NCI-H1694 treated with DMSO at 0.1 percent for 48 hours (cell line): Measurements from ENCODE around the gene NACC1.

Experiments
- DNase-seq: peaks from one replicate; lab custom pipeline; 2025; lab: John Stamatoyannopoulos, UW

Gene NACC1

GRCh38 chr19:13087795-13088537, 30.1 kb upstream of the NACC1 start:
- no peak for DNase-seq

DNA sequence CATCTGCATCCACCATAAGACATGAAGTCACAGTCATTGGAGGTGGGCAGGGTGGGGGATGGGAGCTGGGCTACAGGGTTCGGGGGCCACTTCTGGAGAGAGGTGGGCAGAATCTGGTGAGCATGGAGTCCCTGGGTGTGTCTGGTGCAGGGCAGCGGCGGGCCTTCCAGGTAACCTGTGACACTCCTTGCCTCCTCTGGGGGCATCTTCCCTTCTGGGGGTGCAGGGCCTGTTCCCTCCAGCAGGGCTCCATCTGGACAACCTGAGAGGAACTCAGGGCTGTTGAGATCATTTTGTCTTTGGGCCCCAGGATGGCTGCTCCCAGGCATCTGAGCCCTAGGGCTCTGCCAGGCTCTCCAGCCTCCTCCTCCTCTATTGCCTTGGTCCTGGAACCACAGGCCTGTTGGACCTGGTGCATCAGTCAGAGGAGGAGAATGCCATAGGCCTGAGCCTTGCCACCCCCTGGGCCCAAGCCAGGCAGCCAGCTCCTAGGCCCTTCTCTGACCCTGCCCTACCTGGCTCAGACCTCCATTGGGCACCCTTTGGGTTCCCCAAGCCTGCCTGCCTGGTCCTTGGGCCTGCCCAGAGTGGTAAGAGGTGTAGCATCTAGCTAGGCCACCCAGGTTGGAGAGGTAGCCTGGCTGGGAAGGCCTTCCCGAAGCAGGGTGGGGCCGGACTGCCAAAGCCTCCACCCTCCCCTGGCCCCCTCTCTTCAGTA, 28.8 kb upstream of the NACC1 start:
- DNase-seq = no peak

DNA sequence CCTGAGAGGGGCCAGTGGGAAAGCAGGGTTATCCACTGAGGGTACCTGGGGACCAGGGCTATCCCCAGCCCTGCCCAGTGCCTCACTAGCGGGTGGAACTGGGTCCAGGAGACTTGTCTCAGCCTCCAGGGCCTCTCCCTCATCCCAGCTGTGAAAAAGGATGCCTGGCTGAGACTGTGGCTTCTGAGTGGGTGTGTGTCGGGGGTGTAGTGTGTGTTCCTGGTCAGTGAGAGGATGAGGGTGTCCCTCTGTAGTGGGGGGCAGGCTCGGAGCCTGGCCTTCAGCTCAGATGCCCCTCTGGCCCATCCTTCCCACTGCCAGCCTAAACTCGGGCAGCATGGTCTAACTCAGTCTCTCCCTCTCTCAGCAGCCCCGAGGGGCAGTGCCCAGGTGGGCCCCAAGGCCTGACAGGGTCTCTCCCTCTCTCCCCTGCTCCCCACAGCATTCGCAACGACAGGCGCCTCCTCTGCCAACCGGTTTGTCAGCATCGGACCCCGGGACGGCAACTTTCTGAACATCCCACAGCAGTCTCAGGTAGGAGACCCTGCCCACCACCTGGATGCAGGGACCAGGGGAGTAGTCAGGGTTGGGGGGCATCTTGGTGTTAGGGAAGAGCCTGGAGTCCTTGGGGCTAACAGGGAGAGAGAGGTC, 28.1 kb upstream of the NACC1 start:
- no peak for DNase-seq

DNA sequence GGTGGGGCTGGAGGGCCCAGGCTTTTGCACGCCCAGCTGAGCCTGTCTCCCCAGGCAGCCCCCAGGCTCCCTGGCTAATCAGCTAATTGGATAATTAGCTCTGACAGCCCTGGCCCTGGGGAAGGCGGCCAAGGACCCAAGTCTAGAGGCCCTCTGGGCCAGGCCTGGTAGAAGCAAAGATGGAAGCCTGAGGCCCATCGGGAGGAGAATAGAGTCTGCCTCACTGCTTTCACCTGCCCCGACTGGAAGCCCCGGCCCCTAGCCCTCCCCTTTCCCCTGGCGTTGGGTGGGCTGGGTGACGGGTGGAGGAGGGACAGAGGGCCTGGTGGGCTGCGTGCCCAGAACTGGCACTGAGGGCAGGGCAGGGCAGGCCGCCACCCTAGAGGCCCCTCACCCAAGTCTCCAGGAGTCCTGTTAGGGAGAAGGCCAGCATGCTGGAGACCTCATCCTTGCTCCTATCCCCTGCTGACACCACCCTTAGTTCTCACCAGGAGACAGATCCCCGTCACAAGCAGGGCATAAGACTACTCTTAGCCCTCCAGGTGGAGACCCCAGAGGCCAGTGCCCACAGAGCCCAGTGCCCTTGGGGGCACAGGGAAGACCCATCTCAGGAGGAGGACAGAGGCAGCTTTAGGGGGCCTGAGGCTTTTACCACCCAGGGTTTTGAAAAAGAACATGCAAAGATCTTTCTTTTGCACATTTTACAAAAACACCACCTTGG, 27.4 kb upstream of the NACC1 start:
- DNase-seq = no peak

GRCh38 chr19:13091400-13092157, 26.5 kb upstream of the NACC1 start:
- DNase-seq = no peak

DNA sequence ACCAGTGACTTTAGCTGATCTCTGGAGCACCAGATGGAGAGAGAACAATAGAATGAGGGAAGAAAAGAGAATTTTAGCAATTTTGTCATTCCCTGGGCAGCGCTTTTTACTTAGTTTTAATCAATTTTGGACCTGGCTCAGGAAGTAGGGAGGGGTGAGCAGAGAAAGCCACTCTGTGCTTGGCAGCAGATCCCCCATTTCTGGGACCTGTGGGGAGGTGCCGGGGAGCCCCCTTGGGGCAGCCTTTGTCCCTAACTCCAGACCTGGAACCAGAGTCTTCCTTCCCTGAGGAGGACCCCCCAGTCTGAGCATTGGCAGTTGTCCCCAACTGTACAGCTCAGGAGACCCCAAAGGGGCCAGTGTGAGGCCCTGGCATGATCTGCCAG, 25.9 kb upstream of the NACC1 start:
- no peak for DNase-seq

DNA sequence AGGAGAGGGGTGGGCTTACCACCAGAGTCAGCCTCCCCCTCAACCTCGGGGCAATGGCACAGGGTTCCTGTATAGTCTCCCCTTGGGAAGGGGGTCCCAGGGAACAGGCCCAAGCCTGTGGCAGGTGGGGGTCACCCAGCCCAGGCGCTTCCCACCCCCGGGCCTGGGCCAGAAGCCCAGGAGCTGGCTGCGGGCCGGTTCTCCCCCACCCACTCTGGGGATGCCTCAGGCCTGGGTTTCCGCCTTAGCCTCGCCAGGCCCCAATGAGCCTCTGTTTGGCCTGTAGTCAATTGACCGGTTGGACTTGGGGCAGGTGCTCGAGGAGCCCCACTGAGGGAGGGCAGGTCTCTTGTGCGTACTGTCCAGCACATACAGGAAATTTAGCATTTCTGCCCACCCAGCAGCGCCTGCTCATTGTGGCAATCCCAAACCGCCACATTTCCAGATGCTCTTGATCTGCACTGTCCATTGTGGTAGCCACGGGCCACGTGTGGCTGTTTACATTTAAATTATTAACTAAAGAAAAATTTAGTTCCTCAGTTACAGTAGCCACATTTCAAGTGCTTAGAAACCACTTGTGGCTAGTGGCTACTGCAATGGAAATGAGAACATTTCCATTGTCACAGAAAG, 25.3 kb upstream of the NACC1 start:
- no peak for DNase-seq

DNA sequence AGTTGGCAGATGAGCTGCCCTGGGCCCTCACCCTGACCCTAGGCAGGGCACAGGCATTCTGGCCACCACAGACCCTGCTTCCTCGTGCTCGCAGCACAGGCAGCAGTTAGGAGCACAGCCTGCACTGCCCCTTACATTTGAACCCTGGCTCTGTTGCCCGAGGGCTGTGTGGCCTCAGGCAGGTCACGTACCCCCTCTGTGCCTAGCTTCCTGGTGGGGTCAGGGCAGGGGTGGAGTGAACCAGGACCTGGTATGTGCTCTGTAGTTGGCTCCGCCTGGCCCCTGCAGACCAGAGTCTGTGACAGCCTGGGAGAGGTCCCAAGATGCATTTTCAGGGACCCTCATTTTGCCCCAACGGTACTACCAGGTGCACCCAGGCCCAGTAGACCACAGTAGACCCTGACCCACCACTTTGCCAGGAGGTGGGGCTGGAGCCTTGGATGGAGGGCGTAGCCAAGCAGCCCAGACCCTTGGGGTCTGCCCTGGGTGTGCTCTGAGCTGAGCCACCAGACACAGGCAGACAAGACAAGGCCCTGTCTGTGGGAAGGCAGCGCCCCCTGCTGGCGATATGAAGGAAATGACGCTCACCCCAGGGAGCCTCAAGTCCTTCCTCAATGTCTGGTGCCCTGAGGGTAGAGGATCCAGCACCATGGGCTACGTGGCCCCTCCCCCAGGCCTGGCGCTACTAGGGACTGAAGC, 24.5 kb upstream of the NACC1 start:
- peak; percentile 82 for DNase-seq

DNA sequence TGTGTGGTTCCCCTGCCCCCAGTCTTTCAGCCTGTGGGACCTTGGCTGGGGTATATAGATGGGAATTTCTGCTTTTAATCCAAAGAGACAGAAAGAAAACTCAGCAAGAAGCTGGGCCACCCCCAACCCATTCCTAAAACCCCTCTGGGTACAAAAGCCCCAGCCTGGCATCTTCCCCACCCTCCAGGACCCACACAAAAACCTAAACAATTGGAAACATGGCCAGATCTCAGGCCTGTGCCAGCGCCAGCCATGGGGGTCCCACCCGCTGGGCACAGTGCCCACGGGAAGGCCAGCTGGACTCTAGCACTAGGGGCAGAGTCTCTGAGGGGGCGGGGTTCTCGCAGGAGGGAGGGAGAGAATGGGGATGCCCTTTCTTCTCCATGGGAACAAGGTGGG, 24.0 kb upstream of the NACC1 start:
- DNase-seq = no peak

DNA sequence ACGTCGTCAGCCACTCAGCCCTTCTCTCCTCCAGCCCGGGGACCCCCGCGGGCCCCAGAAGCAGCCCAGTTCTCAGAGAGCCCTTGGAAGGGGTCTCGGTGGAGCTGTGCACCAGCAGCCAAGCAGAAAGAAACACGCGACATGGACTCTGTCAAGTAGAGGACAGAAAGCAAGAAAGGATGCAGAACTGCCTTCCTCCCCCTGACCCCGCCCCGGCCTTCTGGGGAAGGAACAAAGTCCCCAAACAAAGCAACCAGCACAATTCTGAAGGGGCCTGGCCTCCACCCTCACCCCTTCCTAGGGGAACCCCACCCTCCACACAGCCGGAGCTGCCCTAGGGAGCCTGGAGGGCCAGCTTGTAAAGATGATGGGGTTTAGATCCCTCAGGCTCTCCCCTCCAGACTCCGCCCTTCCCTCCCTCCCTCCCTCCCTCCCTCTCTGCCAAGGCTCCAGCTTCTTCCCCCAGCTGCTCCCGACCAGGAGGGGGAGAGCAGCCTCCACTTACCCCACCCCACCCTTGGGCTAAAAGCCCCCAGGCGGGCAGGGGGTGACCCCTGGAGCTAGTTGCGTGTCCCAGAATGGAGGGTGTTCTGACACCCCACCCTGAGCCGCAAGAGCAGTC, 23.2 kb upstream of the NACC1 start:
- DNase-seq = no peak

- DNase-seq = no peak
Measured at GRCh38 chr19:13095393-13095784, 22.7 kb upstream of the NACC1 start.

DNA sequence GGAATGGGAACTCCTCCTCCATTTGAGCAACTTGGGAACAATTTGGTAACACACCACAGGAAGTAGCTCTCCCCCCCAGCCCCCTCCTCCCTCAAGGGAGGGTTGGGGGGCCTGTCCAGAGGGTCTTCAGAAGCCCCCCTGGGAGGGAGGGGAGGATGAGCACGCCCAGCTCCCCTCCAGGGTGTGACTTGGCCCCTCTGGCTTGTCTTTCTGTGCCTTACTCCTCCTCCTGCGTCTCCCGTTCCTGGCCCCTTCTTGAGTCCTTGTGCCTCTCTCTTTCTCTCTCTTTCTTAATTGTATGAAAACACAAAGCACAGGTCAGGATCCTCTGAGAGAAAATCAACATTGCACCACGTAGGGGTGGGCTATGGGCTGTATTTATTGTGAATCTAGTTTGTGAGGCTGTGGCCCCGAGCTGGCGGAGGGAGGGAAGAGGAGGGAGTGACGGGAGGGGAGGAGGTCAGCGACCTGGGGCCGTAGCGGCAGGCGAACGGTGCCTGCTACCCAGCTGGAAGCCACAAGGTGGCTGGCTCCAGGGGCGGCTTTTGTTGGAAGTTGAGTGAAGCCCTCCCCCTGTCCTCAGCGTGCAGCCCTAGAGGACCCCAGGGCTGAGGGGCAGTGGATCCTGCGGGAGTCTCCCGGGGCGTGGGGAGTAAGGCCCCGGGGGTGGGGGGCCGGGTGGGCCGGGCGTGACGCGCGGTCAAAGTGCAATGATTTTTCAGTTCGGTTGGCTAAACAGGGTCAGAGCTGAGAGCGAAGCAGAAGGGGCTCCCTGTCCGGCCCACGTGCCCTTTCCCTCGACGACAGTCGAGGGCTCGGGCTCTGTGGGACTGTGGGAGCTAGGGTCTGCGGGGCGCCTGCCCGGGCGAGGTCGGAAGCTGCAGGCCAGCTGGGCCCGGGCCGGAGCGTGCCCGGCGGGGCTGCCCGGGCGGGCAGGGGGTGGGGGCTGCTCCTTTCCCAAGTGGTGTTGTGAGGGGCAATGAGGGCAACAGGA, 21.8 kb upstream of the NACC1 start:
- DNase-seq = no peak

DNA sequence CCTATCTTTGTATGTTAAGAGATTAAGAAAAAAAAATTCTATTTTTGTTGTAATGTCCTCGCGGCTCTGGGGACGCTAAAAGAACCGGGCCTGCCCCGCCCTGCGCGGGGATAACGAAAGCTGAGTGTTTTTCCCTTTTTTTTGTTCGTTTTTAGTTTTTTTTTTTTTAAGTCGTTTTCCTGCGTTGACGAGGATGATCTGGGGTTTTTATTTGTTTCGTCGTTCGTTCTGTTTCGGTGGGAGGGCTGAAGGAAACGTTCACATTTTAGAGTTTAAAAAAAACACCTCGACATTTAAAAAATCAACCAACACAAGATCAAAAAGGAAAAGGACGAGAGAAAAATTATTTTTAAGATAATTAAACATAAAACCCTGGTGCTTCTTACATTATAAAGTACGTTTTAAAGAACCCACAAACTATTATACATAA, 21.0 kb upstream of the NACC1 start:
- DNase-seq = no peak

DNA sequence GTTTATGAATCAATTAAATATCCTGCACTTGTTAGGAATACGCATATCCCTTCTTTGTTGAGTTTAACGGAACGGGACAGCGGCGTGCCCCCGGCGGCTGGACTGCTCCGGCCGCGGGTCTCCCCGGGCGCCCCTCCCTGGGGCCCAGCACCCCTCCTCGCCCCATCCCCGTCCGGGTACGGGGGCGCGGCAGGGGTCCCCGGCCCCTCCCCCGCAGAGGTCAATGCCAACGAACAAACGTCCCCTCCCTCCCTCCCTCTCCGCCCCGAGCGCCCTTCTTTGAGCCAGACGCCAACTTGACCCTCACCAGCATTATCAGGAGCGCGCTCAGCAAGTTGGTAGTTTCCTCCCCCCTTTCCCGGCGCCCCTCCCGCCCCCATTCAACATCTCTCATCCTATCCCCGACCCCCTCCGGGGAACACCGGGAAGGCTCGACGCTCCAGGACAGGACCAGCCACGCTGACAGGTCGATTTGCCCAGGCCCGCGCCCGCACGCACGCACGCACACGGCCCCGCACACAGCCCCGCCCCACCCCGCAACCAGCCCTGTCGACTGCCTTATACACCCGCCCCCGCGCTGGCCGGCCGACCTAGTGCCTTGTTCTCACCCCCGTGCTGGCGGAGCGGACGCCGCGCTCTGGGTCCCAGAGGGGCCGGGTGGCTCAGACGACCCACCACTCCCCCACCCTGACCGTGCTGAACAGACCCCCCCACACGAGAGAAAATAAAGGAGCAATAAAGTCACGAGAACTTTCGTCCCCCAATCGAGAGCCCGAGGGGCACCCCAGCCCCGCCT, 20.4 kb upstream of the NACC1 start:
- no peak for DNase-seq

DNA sequence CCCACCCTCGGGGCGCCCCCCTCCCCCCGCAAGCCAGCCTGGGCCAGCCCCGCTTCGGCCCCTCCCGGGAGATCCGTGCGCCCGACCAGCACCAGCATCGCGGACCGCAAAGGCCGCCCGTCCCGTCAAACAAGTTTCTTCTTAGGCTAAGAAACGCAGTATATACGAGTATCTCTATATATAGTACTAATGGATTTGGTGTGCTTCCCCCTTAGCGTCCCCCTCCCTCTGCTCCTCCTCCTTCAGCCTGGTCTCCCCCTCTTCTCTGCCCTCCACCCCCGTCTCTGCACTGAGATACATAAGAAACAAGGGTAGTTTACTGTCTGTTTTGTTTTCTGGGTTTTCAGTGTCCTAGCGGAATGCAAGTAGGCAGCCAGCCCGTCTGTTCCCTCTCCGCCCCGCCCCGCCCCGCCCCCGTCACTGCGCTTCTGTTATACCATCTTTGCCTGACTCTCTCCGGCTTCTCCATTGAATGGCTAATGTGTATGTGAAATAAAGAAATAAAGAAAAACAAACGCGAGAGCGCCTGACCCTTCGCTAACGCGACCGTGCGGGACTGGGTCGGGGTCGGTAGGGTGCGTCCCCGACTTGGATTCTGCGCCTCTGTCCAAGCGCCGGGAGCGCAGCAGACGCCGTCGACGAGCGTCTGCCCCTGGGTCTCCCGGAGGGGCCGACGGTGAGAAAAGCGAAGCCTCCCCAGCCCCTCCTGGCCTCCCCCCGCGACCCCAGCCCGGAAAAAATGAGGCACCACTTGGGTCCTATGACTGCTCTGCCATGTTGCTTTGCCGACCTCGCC, 19.6 kb upstream of the NACC1 start:
- DNase-seq = no peak

GRCh38 chr19:13099073-13099999, 18.7 kb upstream of the NACC1 start:
- DNase-seq = no peak
